RWPE1 (cell line): Measurements from ENCODE around the gene POLR3E.

Source experiments
- CTCF ChIA-PET: fragments of 350-600 bp; sonication (Branson Sonifier 250); formaldehyde crosslinking; extraction: SDS; loops from one replicate; lab custom pipeline; 2021; lab: Yijun Ruan, JAX
- POLR2A ChIA-PET: fragments of 400-600 bp; formaldehyde crosslinking; extraction: SDS; loops from one replicate; lab custom pipeline; 2020; ENCODE audit warnings: antibody characterized with exemption; ENCODE audit not compliant: low non-redundant PET; lab: Yijun Ruan, JAX
- DNase-seq: peaks from one replicate; pipeline ENCODE4 v3.0.0; 2012; ENCODE audit warnings: low spot score
- H3K27ac ChIP-seq: fragments of 450-650 bp; 2 replicates; pipeline ENCODE4 v1.5.1; 2017
- CTCF ChIP-seq: fragments of 450-650 bp; conservative IDR thresholded peaks from 2 replicates; pipeline ENCODE4 v1.5.1; 2017; ENCODE audit warnings: low read depth, mild to moderate bottlenecking

The POLR3E gene

DNA sequence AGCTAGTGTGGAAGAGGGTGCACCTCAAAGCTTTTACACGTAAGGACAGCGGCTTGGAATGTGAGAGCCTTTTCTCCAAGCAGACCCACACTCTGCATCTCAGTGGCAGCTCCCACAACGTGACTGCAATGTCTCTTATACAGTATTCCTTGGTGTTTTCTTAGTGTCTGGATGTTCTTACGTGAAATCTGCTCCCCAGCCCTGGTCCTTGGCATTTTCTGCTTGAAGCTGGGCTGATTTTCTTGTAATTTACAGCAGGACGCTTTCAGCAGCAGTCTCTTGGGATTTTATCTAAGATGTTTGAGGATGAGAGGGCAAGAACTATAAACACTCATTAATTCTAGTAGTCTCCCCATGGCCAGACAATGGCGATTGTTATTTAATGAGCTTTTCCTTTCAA is 12.1 kb upstream of the POLR3E start:
- DNase-seq: no peak
- no peak for TF ChIP-seq CTCF
- H3K27ac ChIP-seq: no peak overlapping the region
- ChIA-PET POLR2A (no interaction called here), CTCF (no interaction called here)

- CTCF ChIA-PET: interaction anchor here (1.4 kb wide), 1 partner anchor 85 kb away, joined by 4 read pairs; the partner anchor contains the start of gene EEF2K
- H3K27ac ChIP-seq: no peak overlapping the region
- no peak for TF ChIP-seq CTCF
- POLR2A ChIA-PET: no interaction called here
- DNase-seq: no peak
Observed at GRCh38 chr16:22291020-22291419, 6.2 kb upstream of the POLR3E start.

DNA sequence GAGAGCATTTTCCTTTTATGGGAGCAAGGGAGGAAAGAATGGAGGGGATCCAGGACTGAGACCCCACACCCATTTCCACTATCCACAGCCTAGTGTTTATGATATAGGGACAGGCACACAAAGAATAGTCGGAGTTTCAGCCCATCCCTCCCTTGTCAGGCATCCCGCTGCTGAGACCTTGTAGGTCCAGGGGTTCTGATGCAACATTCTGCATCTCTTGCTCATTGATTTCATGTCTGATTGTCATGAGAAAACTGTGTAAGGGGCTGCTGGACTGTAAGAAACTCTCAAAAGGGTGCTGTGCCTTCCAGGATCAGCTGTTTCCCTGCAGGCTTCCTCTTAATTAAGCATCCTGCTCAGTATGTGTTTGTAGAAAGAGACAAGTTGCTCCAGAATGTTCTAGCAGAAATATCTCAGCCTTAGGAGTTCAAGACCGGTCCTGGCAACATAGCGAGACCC is 5.3 kb upstream of the POLR3E start:
- no peak for TF ChIP-seq CTCF
- CTCF ChIA-PET: interaction anchor here (1.4 kb wide), 1 partner anchor 85 kb away, joined by 4 read pairs; the partner anchor contains the start of gene EEF2K
- POLR2A ChIA-PET: no interaction called here
- DNase-seq: no peak
- no peak overlapping the region for H3K27ac ChIP-seq

- TF ChIP-seq CTCF: no peak
- no peak overlapping the region for H3K27ac ChIP-seq
- no peak for DNase-seq
- POLR2A ChIA-PET: no interaction called here
- CTCF ChIA-PET: interaction anchor here (1.4 kb wide), 1 partner anchor 86 kb away, joined by 4 read pairs; the partner anchor contains the start of gene EEF2K
Observed at GRCh38 chr16:22292320-22292719, 4.9 kb upstream of the POLR3E start.

- ChIA-PET POLR2A (no interaction called here), CTCF (no interaction called here)
- no peak overlapping the region for H3K27ac ChIP-seq
- no peak for DNase-seq
- TF ChIP-seq CTCF: no peak
Observed at GRCh38 chr16:22293137-22294106, 3.8 kb upstream of the POLR3E start.

DNA sequence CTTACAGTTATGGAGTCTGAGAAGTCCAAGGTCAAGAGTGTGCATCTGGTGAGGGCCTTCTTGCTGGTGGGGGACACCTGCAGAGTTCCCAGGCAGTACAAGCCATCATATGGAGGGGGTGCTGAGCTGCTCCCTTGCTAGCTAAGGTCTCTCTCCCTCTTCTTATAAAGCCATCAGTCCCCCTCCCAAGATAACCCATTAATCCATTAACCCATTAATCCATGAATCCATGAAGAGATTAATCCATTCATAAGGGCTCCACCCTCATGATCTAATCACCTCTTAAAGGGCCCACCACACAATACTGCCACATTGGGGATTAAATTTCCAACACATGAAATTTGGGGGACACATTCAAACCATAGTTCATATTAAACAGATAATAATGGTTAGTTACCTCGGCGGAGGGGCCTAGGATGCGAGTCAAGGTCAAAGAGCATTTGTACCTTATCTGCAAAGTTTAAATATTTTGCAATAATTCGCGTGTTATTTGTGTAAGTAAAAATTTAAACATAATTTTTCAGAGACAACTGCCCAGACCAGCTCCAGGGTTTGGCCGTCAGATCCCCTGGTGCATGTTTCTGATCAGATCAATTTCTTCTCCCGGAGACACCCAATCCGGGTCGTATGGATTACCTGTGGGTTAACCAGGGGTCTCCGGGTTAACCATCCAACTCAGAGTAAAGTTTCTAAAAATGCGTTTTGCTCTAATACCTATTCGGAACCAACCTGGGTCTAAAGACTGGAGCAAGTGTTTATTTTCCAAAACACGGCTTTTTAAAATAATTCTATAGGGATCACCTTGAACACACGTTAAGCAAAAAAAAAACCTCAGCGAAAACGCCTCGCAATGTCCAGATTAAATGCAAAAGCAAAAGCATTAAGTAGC is 740 bp upstream of the POLR3E start:
- H3K27ac ChIP-seq: no peak overlapping the region; the same call in 1 of the 2 replicates
- ChIA-PET POLR2A (no interaction called here), CTCF (interaction anchor here (0.5 to 1.4 kb wide), 7 partner anchors 55 to 1137 kb away, joined by 3 to 7 read pairs (median 3); partner anchors contain the start of gene EEF2K)
- TF ChIP-seq CTCF: no peak
- DNase-seq: no peak
